HL-60 (cell line): ENCODE data around the gene POLR1A.

ENCODE experiments used
- DNase-seq, 2 experiments: peaks; one replicate each; pipeline ENCODE4 v3.0.0-alpha.2; 2010 to 2020; ENCODE audit warnings: low read depth in 1 of 2, low spot score in 1 of 2
- H3K27ac ChIP-seq: fragments of 250-450 bp; sonication (Bioruptor Pico); replicated peaks from 2 replicates; pipeline ENCODE4 v1.5.1; 2020; ENCODE audit warnings: mild to moderate bottlenecking, moderate library complexity
- H3K27me3 ChIP-seq: fragments of 250-450 bp; sonication (Bioruptor Pico); 2 replicates; pipeline ENCODE4 v1.5.1; 2021; ENCODE audit warnings: mild to moderate bottlenecking, moderate library complexity; ENCODE audit not compliant: insufficient read depth, poor library complexity, severe bottlenecking
- H3K4me3 ChIP-seq: replicated peaks from 2 replicates; pipeline ENCODE4 v1.5.1; 2011; ENCODE audit warnings: mild to moderate bottlenecking, control low read depth, low read length; ENCODE audit not compliant: insufficient read depth
- CTCF ChIP-seq: IDR thresholded peaks from one replicate; pipeline ENCODE4 v1.5.1; 2011; ENCODE audit warnings: low read length, control low read depth, inconsistent platforms; ENCODE audit not compliant: insufficient read depth
- GABPA ChIP-seq: IDR thresholded peaks from 2 replicates; pipeline ENCODE4 v1.6.1; 2012; ENCODE audit warnings: low read depth
- POLR2AphosphoS5 ChIP-seq: IDR thresholded peaks from 2 replicates; pipeline ENCODE4 v1.6.1; 2012; ENCODE audit warnings: low read depth
- REST ChIP-seq: IDR thresholded peaks from 2 replicates; pipeline ENCODE4 v1.6.1; 2012; ENCODE audit warnings: low read depth; ENCODE audit not compliant: insufficient replicate concordance
- SPI1 ChIP-seq: IDR thresholded peaks from 2 replicates; pipeline ENCODE4 v1.6.1; 2012; ENCODE audit warnings: low read depth, mild to moderate bottlenecking, borderline replicate concordance

Gene POLR1A

GRCh38 chr2:86016581-86016980 is 89.1 kb downstream of the POLR1A start:
- Histone ChIP-seq H3K27ac (peak overlapping the region; percentile 63), H3K4me3 (no peak overlapping the region), H3K27me3 (no peaks in the 10 kb centered on the region)
- TF ChIP-seq REST (no peak), CTCF (no peak), SPI1 (no peak), GABPA (no peak), POLR2AphosphoS5 (no peak)
- DNase-seq = no peak

GRCh38 chr2:86015699-86016098 is 90.0 kb downstream of the POLR1A start:
- no peak for DNase-seq
- TF ChIP-seq SPI1 = no peak
- TF ChIP-seq GABPA = no peak
- no peak for TF ChIP-seq REST
- no peak for TF ChIP-seq POLR2AphosphoS5
- no peak for TF ChIP-seq CTCF
- Histone ChIP-seq H3K4me3 (no peak overlapping the region), H3K27me3 (no peaks in the 10 kb centered on the region), H3K27ac (no peak overlapping the region)

- no peak for DNase-seq
- H3K4me3 ChIP-seq = no peak overlapping the region
- H3K27me3 ChIP-seq = no peaks in the 10 kb centered on the region
- TF ChIP-seq CTCF (no peak), POLR2AphosphoS5 (no peak), GABPA (no peak), REST (no peak), SPI1 (no peak)
- H3K27ac ChIP-seq = no peak overlapping the region
Measured at GRCh38 chr2:86015006-86015405, 90.7 kb downstream of the POLR1A start.
